Measurements from ENCODE around the gene TMEM151B.
"Not testable (repeated sequence)": the region's sequence is repeated elsewhere in the genome, so short reads cannot be mapped to it uniquely, and the experiment has no call there.

The TMEM151B gene

GRCh38 chr6:44230034-44230675 is 40.1 kb upstream of the TMEM151B start:
- Histone ChIP-seq H3K9me3 (replicated peaks; ENCODE audit: insufficient read depth, low read length) (no peaks in the 10 kb centered on the region), H3K9me2 (replicated peaks; ENCODE audit: insufficient read depth, low read length) (no peaks in the 10 kb centered on the region), H3K9ac (ENCODE audit: low read length) (no peak overlapping the region), H3K79me2 (ENCODE audit: low read length) (peaks cover 30% of the 10 kb centered on the region), H3K4me2 (ENCODE audit: low read depth, low read length) (no peak overlapping the region), H2AFZ (ENCODE audit: low read length) (no peak overlapping the region), H3K27me3 (replicated peaks; ENCODE audit: insufficient read depth, low read length) (no peaks in the 10 kb centered on the region), H3K36me3 (replicated peaks; ENCODE audit: insufficient read depth, low read length) (no peaks in the 10 kb centered on the region; the same call in 1 of the 2 replicates), H3F3A (ENCODE audit: insufficient read depth, low read length) (no peaks in the 10 kb centered on the region), H3K27ac (ENCODE audit: low read length) (no peak overlapping the region), H3K4me3 (ENCODE audit: low read length) (no peak overlapping the region), H3K4me1 (ENCODE audit: low read length) (no peaks in the 10 kb centered on the region), H4K20me1 (ENCODE audit: insufficient read depth, low read length) (no peaks in the 10 kb centered on the region)
- no peak for TF ChIP-seq CTCF (IDR thresholded peaks at IDR 0.05; ENCODE audit: low read length)
- TF ChIP-seq EZH2 (optimal IDR thresholded peaks at IDR 0.05; ENCODE audit: low read depth, low read length), result no peak
- no peak for TF ChIP-seq EZH2phosphoT487 (IDR thresholded peaks at IDR 0.05; ENCODE audit: low read length)
- DNase-seq, result no peak

- H2AFZ ChIP-seq (ENCODE audit: low read length); H3K27ac ChIP-seq (ENCODE audit: low read length); H3K36me3 ChIP-seq (replicated peaks; ENCODE audit: insufficient read depth, low read length); H3K4me2 ChIP-seq (ENCODE audit: low read depth, low read length); H3K9me3 ChIP-seq (replicated peaks; ENCODE audit: insufficient read depth, low read length); H3K4me3 ChIP-seq (ENCODE audit: low read length); H4K20me1 ChIP-seq (ENCODE audit: insufficient read depth, low read length); H3K4me1 ChIP-seq (ENCODE audit: low read length); H3F3A ChIP-seq (ENCODE audit: insufficient read depth, low read length); H3K9ac ChIP-seq (ENCODE audit: low read length); DNase-seq; H3K27me3 ChIP-seq (replicated peaks; ENCODE audit: insufficient read depth, low read length); H3K9me2 ChIP-seq (replicated peaks; ENCODE audit: insufficient read depth, low read length): not testable (repeated sequence)
- H3K79me2 ChIP-seq (ENCODE audit: low read length), result peaks cover 18% of the 10 kb centered on the region
Measured at GRCh38 chr6:44231426-44231825, 38.8 kb upstream of the TMEM151B start.

- H3K36me3 ChIP-seq (replicated peaks; ENCODE audit: insufficient read depth, low read length), result no peaks in the 10 kb centered on the region; the same call in 1 of the 2 replicates
- H3K4me2 ChIP-seq (ENCODE audit: low read depth, low read length), result no peak overlapping the region
- no peak overlapping the region for H3K9ac ChIP-seq (ENCODE audit: low read length)
- no peak for DNase-seq
- no peak overlapping the region for H3K4me3 ChIP-seq (ENCODE audit: low read length)
- peaks cover 5% of the 10 kb centered on the region for H3K4me1 ChIP-seq (ENCODE audit: low read length)
- no peaks in the 10 kb centered on the region for H3K9me2 ChIP-seq (replicated peaks; ENCODE audit: insufficient read depth, low read length)
- no peak overlapping the region for H2AFZ ChIP-seq (ENCODE audit: low read length)
- 0 out of 2 replicates have a peak, but pooled peaks cover 7% of the 10 kb centered on the region for H3F3A ChIP-seq (ENCODE audit: insufficient read depth, low read length)
- H3K27me3 ChIP-seq (replicated peaks; ENCODE audit: insufficient read depth, low read length), result no peaks in the 10 kb centered on the region
- H3K79me2 ChIP-seq (ENCODE audit: low read length), result 0 out of 2 replicates have a peak, but pooled peaks cover 3% of the 10 kb centered on the region
- TF ChIP-seq EZH2phosphoT487 (IDR thresholded peaks at IDR 0.05; ENCODE audit: low read length), result no peak
- no peak for TF ChIP-seq CTCF (IDR thresholded peaks at IDR 0.05; ENCODE audit: low read length)
- TF ChIP-seq EZH2 (optimal IDR thresholded peaks at IDR 0.05; ENCODE audit: low read depth, low read length), result no peak
- no peaks in the 10 kb centered on the region for H3K9me3 ChIP-seq (replicated peaks; ENCODE audit: insufficient read depth, low read length)
- no peak overlapping the region for H3K27ac ChIP-seq (ENCODE audit: low read length)
- no peaks in the 10 kb centered on the region for H4K20me1 ChIP-seq (ENCODE audit: insufficient read depth, low read length)
Measured at GRCh38 chr6:44232676-44233566, 37.3 kb upstream of the TMEM151B start.

Measured in MM.1S (cell line).